SK-N-SH (cell line): ENCODE measurements around the gene MGAT5B. TPM values are rescaled to one million over a fixed set of nuclear protein-coding genes. Genes with fewer than 3 reads are reported as not detected.

Source experiments
- CTCF ChIA-PET: fragments of 300-600, 350-600 bp; formaldehyde crosslinking; extraction: SDS; loops from one replicate; lab custom pipeline; 2021; lab: Yijun Ruan, JAX
- POLR2A ChIA-PET: fragments of 350-600 bp; sonication (Branson Sonifier 250); formaldehyde crosslinking; extraction: SDS; loops from one replicate; lab custom pipeline; 2020; ENCODE audit warnings: antibody characterized with exemption, inconsistent platforms; lab: Yijun Ruan, JAX
- DNase-seq: peaks from one replicate; pipeline ENCODE4 v3.0.0; 2012
- H2AFZ ChIP-seq: fragments of 200-600 bp; sonication (generic); 2 replicates; pipeline ENCODE4 v1.8.1; 2016; ENCODE audit warnings: antibody characterized with exemption, mild to moderate bottlenecking, low read depth
- H3F3A ChIP-seq: fragments of 200-600 bp; sonication (generic); replicated peaks from 2 replicates; pipeline ENCODE3; 2016; ENCODE audit warnings: antibody characterized with exemption, mild to moderate bottlenecking; ENCODE audit not compliant: insufficient read depth
- H3K27ac ChIP-seq, 2 experiments: fragments of 200-500 bp in 1 of 2; fragments of 200-600 bp in 1 of 2; sonication (Bioruptor generic) in 1 of 2; sonication (generic), shearing (Covaris generic) in 1 of 2; 2 replicates each; pipeline versions ENCODE4 v1.5.1 to v1.6.1; 2014 to 2016; ENCODE audit warnings: low read depth in 2 of 2, inconsistent platforms in 1 of 2, low read length in 1 of 2, mild to moderate bottlenecking in 1 of 2, mixed read lengths in 1 of 2
- H3K27me3 ChIP-seq: fragments of 200-600 bp; sonication (generic), shearing (Covaris generic); 2 replicates; pipeline ENCODE4 v1.6.1; 2016; ENCODE audit warnings: mixed run types; ENCODE audit not compliant: insufficient read depth
- H3K36me3 ChIP-seq, 2 experiments: fragments of 200-500 bp in 1 of 2; fragments of 200-600 bp in 1 of 2; sonication (Bioruptor generic) in 1 of 2; sonication (generic) in 1 of 2; replicated peaks in 1 of 2; 2 replicates each; pipeline versions ENCODE3 to v1.5.1; 2014 to 2016; ENCODE audit warnings: low read length in 1 of 2, mild to moderate bottlenecking in 1 of 2; ENCODE audit not compliant: insufficient read depth in 2 of 2, control insufficient read depth in 1 of 2
- H3K4me1 ChIP-seq, 2 experiments: fragments of 200-500 bp in 1 of 2; fragments of 200-600 bp in 1 of 2; sonication (Bioruptor generic) in 1 of 2; sonication (generic), shearing (Covaris generic) in 1 of 2; 2 replicates each; pipeline versions ENCODE4 v1.5.1 to v1.6.1; 2014 to 2016; ENCODE audit warnings: low read depth in 1 of 2, low read length in 1 of 2, mixed run types in 1 of 2; ENCODE audit not compliant: insufficient read depth in 2 of 2, control insufficient read depth in 1 of 2
- H3K4me2 ChIP-seq: fragments of 200-600 bp; sonication (generic), shearing (Covaris generic); 2 replicates; pipeline ENCODE4 v1.6.1; 2017; ENCODE audit warnings: mixed run types
- H3K4me3 ChIP-seq, 2 experiments: fragments of 200-500 bp in 1 of 2; fragments of 200-600 bp in 1 of 2; sonication (Bioruptor generic) in 1 of 2; sonication (generic), shearing (Covaris generic) in 1 of 2; 2 replicates each; pipeline versions ENCODE4 v1.5.1 to v1.8.1; 2014 to 2016; ENCODE audit warnings: low read depth in 2 of 2, inconsistent platforms in 1 of 2, low read length in 1 of 2, mild to moderate bottlenecking in 1 of 2, mixed read lengths in 1 of 2, moderate library complexity in 1 of 2
- H3K79me2 ChIP-seq: fragments of 200-600 bp; sonication (generic); 2 replicates; pipeline ENCODE4 v1.8.1; 2017; ENCODE audit warnings: mild to moderate bottlenecking; ENCODE audit not compliant: insufficient read depth
- H3K9ac ChIP-seq: fragments of 200-600 bp; sonication (generic); 2 replicates; pipeline ENCODE4 v1.6.1; 2017; ENCODE audit warnings: mixed run types
- H3K9me2 ChIP-seq: fragments of 200-600 bp; sonication (generic); 2 replicates; pipeline ENCODE4 v1.6.1; 2017; ENCODE audit warnings: mixed run types
- H3K9me3 ChIP-seq: fragments of 200-600 bp; sonication (generic); 2 replicates; pipeline ENCODE4 v1.6.1; 2017; ENCODE audit warnings: mixed run types, mild to moderate bottlenecking, moderate library complexity
- H4K20me1 ChIP-seq: fragments of 200-600 bp; sonication (generic); 2 replicates; pipeline ENCODE4 v1.6.1; 2017; ENCODE audit warnings: mild to moderate bottlenecking, mixed run types; ENCODE audit not compliant: insufficient read depth
- CHD2 ChIP-seq: fragments of 150-350 bp; IDR thresholded peaks from 2 replicates; pipeline ENCODE4 v1.6.1; 2018; ENCODE audit warnings: low read length; ENCODE audit not compliant: partially characterized antibody
- EZH2phosphoT487 ChIP-seq: fragments of 200-600 bp; sonication (generic); IDR thresholded peaks from 2 replicates; pipeline ENCODE4 v1.6.1; 2017; ENCODE audit warnings: low read depth, mixed run types, mild to moderate bottlenecking, antibody characterized with exemption, moderate library complexity, borderline replicate concordance
- FOSL2 ChIP-seq: IDR thresholded peaks from 2 replicates; pipeline ENCODE4 v1.4.0; 2012; ENCODE audit warnings: low read depth, mild to moderate bottlenecking, moderate library complexity, borderline replicate concordance
- FOXM1 ChIP-seq: IDR thresholded peaks from 2 replicates; pipeline ENCODE4 v1.4.0; 2012; ENCODE audit warnings: low read depth, mild to moderate bottlenecking
- GABPA ChIP-seq: IDR thresholded peaks from 2 replicates; pipeline ENCODE4 v1.4.0; 2012; ENCODE audit warnings: low read depth, mild to moderate bottlenecking
- GATA2 ChIP-seq: sonication (generic); formaldehyde crosslinking; IDR thresholded peaks from 2 replicates; pipeline ENCODE4 v1.5.0; 2020; ENCODE audit warnings: mild to moderate bottlenecking, missing genetic modification reagents
- JUND ChIP-seq: IDR thresholded peaks from 2 replicates; pipeline ENCODE4 v1.4.0; 2012
- MEF2A ChIP-seq: IDR thresholded peaks from 2 replicates; pipeline ENCODE4 v1.4.0; 2012; ENCODE audit warnings: low read depth, borderline replicate concordance
- NFIC ChIP-seq: IDR thresholded peaks from 2 replicates; pipeline ENCODE4 v1.4.0; 2012; ENCODE audit warnings: borderline replicate concordance
- NRF1 ChIP-seq: IDR thresholded peaks from 2 replicates; pipeline ENCODE4 v1.6.1; 2012; ENCODE audit warnings: low read depth, mild to moderate bottlenecking, low read length
- POLR2AphosphoS5 ChIP-seq: IDR thresholded peaks from 2 replicates; pipeline ENCODE4 v1.6.1; 2012; ENCODE audit warnings: low read depth, low read length
- RAD21 ChIP-seq: IDR thresholded peaks from 2 replicates; pipeline ENCODE4 v1.6.1; 2012; ENCODE audit warnings: mild to moderate bottlenecking, low read length
- RCOR1 ChIP-seq: fragments of 150-350 bp; IDR thresholded peaks from 2 replicates; pipeline ENCODE4 v1.6.1; 2017; ENCODE audit warnings: antibody characterized with exemption, low read length
- RFX5 ChIP-seq: IDR thresholded peaks from 2 replicates; pipeline ENCODE4 v1.6.1; 2012; ENCODE audit warnings: mild to moderate bottlenecking, improper control_type of control experiment, low read length
- RXRA ChIP-seq: IDR thresholded peaks from 2 replicates; pipeline ENCODE4 v1.4.0; 2012; ENCODE audit warnings: low read depth, mild to moderate bottlenecking, borderline replicate concordance
- SIN3A ChIP-seq: IDR thresholded peaks from 2 replicates; pipeline ENCODE4 v1.6.1; 2012; ENCODE audit warnings: low read depth, mild to moderate bottlenecking, low read length, moderate library complexity, borderline replicate concordance
- SMC3 ChIP-seq: IDR thresholded peaks from 2 replicates; pipeline ENCODE4 v1.6.1; 2012; ENCODE audit warnings: low read depth, low read length, improper control_type of control experiment
- TEAD4 ChIP-seq: IDR thresholded peaks from 2 replicates; pipeline ENCODE4 v1.4.0; 2012; ENCODE audit warnings: mild to moderate bottlenecking, borderline replicate concordance; ENCODE audit not compliant: insufficient read depth
- USF2 ChIP-seq: fragments of 150-350 bp; IDR thresholded peaks from 2 replicates; pipeline ENCODE4 v1.6.1; 2017; ENCODE audit warnings: antibody characterized with exemption, low read length, low read depth, borderline replicate concordance
- YY1 ChIP-seq: IDR thresholded peaks from 2 replicates; pipeline ENCODE4 v1.4.0; 2012; ENCODE audit warnings: low read depth, mild to moderate bottlenecking
- ZBTB33 ChIP-seq: IDR thresholded peaks from 2 replicates; pipeline ENCODE4 v1.4.0; 2012; ENCODE audit warnings: low read depth, borderline replicate concordance
- WGBS: methylation state at CpG from one replicate; pipeline ENCODE4 v1.1.6; 2017; ENCODE audit warnings: low lambda C conversion rate; 5-methylcytosine and 5-hydroxymethylcytosine counted together
- polyA plus RNA-seq, 3 experiments: library from polyadenylated mRNA; depleted of rRNA; stranded (reverse); fragments of >200 nt; gene quantifications; 2 replicates each; pipeline ENCODE4 v1.2.3, GENCODE V29; 2012
- TF ChIP-seq, protein P1 (sequence below): IDR thresholded peaks from 2 replicates; pipeline ENCODE4 v1.4.0; 2012; ENCODE audit warnings: low read depth, borderline replicate concordance
- TF ChIP-seq, protein P2 (sequence below): IDR thresholded peaks from 2 replicates; pipeline ENCODE4 v1.4.0; 2012; ENCODE audit warnings: low read depth
- TF ChIP-seq, protein P3 (sequence below): IDR thresholded peaks from 2 replicates; pipeline ENCODE4; 2012
- TF ChIP-seq, protein P4 (sequence below): fragments of 200-600 bp; sonication (generic); IDR thresholded peaks from 2 replicates; pipeline ENCODE4 v1.6.1; 2017; ENCODE audit warnings: antibody characterized with exemption, mild to moderate bottlenecking, moderate library complexity
- TF ChIP-seq, protein P5 (sequence below): fragments of 150-350 bp; IDR thresholded peaks from 2 replicates; pipeline ENCODE4 v1.6.1; 2016; ENCODE audit warnings: mild to moderate bottlenecking, low read depth, low read length

MGAT5B gene
- polyA plus RNA-seq (2012; rRNA removed): 10.3 and 13.8 TPM in 2 replicates
- polyA plus RNA-seq (2012; cell fraction: cytosol; rRNA removed): 4.1 and 7.1 TPM in 2 replicates
- 36.6 and 42.2 TPM in 2 replicates for polyA plus RNA-seq (2012; cell fraction: nucleus; rRNA removed)

DNA sequence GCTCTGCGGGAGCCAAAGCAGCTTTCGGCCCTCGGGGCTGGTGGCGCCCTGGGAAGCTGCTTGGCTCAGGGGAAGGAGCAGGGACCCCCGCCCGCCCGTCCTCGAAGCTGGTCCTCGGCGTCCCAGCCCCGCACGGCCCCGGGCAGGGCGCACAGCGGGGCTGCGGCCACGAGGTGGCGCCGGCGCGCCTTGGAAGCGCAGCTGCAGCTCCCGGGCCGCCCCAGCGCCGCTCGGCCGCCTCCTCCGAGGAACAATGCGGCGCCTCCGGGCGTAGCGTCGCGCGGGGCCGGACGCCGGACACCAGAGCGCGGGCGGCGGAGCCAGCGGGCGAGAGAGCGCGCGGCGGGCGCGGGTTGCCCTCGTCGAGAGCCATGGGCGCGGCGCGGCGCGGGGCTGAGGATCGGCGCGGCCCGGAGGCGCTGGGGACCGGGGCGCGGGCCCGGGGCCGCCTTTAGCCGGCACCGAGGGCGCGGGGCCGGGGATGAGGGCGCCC, at the start of gene MGAT5B:
TSS of gene MGAT5B (plus strand) at position 229 of the 493 bp plus-strand sequence. CDS start 626 bp downstream, outside the sequence.
- Histone ChIP-seq H3K4me2 (peak within 1 kb of the TSS; percentile 75), H3K27ac (peak within 1 kb of the TSS in 1 of 2 experiments; percentile 60; a peak in 2 of 4 replicates), H3F3A (peaks cover 37% of the 10 kb centered on the region), H4K20me1 (no peaks in the 10 kb centered on the region), H3K9me3 (no peaks in the 10 kb centered on the region), H3K36me3 (no peaks in the 10 kb centered on the region), H3K9ac (peak within 1 kb of the TSS; percentile 67), H2AFZ (peak within 1 kb of the TSS; percentile 83), H3K4me3 (peak within 1 kb of the TSS; percentile 56 to 74), H3K9me2 (no peaks in the 10 kb centered on the region), H3K4me1 (peaks cover 17 to 36% of the 10 kb centered on the region in 2 experiments; a peak in 3 of 4 replicates), H3K27me3 (no peaks in the 10 kb centered on the region), H3K79me2 (peaks cover 26% of the 10 kb centered on the region)
- 5% methylated on average over 12 of the region's 76 CpGs for WGBS
- ChIA-PET CTCF (interaction anchor here (0.5 to 12.2 kb wide), 107 partner anchors 10 to 437 kb away, joined by 3 to 594 read pairs (median 5); partner anchors contain the start of genes JMJD6, METTL23, MFSD11 and SRSF2), POLR2A (interaction anchor here (0.8 to 1.8 kb wide), 12 partner anchors 13 to 220 kb away, joined by 3 to 8 read pairs (median 4); partner anchors contain the start of gene MFSD11)
- DNase-seq: peak; percentile 100
- TF ChIP-seq YY1: no peak
- TF ChIP-seq RCOR1: peak; percentile 64; the same call in 1 of the 2 replicates
- TF ChIP-seq NRF1: no peak
- TF ChIP-seq EZH2phosphoT487: no peak
- TF ChIP-seq NFIC: no peak
- TF ChIP-seq, protein P1, sequence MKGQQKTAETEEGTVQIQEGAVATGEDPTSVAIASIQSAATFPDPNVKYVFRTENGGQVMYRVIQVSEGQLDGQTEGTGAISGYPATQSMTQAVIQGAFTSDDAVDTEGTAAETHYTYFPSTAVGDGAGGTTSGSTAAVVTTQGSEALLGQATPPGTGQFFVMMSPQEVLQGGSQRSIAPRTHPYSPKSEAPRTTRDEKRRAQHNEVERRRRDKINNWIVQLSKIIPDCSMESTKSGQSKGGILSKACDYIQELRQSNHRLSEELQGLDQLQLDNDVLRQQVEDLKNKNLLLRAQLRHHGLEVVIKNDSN: no peak
- TF ChIP-seq, protein P2, sequence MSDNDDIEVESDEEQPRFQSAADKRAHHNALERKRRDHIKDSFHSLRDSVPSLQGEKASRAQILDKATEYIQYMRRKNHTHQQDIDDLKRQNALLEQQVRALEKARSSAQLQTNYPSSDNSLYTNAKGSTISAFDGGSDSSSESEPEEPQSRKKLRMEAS: peak; percentile 34; the same call in 1 of the 2 replicates
- TF ChIP-seq USF2: no peak
- TF ChIP-seq RFX5: no peak
- no peak for TF ChIP-seq MEF2A
- no peak for TF ChIP-seq FOXM1
- TF ChIP-seq, protein P3, sequence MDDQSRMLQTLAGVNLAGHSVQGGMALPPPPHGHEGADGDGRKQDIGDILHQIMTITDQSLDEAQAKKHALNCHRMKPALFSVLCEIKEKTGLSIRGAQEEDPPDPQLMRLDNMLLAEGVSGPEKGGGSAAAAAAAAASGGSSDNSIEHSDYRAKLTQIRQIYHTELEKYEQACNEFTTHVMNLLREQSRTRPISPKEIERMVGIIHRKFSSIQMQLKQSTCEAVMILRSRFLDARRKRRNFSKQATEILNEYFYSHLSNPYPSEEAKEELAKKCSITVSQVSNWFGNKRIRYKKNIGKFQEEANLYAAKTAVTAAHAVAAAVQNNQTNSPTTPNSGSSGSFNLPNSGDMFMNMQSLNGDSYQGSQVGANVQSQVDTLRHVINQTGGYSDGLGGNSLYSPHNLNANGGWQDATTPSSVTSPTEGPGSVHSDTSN: no peak
- TF ChIP-seq GABPA: no peak
- no peak for TF ChIP-seq RXRA
- TF ChIP-seq, protein P4, sequence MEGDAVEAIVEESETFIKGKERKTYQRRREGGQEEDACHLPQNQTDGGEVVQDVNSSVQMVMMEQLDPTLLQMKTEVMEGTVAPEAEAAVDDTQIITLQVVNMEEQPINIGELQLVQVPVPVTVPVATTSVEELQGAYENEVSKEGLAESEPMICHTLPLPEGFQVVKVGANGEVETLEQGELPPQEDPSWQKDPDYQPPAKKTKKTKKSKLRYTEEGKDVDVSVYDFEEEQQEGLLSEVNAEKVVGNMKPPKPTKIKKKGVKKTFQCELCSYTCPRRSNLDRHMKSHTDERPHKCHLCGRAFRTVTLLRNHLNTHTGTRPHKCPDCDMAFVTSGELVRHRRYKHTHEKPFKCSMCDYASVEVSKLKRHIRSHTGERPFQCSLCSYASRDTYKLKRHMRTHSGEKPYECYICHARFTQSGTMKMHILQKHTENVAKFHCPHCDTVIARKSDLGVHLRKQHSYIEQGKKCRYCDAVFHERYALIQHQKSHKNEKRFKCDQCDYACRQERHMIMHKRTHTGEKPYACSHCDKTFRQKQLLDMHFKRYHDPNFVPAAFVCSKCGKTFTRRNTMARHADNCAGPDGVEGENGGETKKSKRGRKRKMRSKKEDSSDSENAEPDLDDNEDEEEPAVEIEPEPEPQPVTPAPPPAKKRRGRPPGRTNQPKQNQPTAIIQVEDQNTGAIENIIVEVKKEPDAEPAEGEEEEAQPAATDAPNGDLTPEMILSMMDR: peak; percentile 80
- TF ChIP-seq TEAD4: no peak
- peak; percentile 21; the same call in 1 of the 2 replicates for TF ChIP-seq SIN3A
- TF ChIP-seq, protein P5, sequence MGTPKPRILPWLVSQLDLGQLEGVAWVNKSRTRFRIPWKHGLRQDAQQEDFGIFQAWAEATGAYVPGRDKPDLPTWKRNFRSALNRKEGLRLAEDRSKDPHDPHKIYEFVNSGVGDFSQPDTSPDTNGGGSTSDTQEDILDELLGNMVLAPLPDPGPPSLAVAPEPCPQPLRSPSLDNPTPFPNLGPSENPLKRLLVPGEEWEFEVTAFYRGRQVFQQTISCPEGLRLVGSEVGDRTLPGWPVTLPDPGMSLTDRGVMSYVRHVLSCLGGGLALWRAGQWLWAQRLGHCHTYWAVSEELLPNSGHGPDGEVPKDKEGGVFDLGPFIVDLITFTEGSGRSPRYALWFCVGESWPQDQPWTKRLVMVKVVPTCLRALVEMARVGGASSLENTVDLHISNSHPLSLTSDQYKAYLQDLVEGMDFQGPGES: no peak
- no peak for TF ChIP-seq ZBTB33
- no peak for TF ChIP-seq FOSL2
- no peak for TF ChIP-seq JUND
- TF ChIP-seq CHD2: peak; percentile 73
- TF ChIP-seq POLR2AphosphoS5: no peak
- TF ChIP-seq SMC3: peak; percentile 98
- peak; percentile 93 for TF ChIP-seq RAD21
- TF ChIP-seq GATA2 (CRISPR knock-in tag): no peak
